Vagina (tissue), 2 donors: ENCODE measurements around the gene ANAPC7. TPM values are rescaled to one million over a fixed set of nuclear protein-coding genes. Genes with fewer than 3 reads are reported as not detected.
"Not testable (repeated sequence)": the region's sequence is repeated elsewhere in the genome, so short reads cannot be mapped to it uniquely, and the experiment has no call there.

ENCODE experiments used
- DNase-seq, 2 donors: peaks; one replicate each; pipeline ENCODE4 v3.0.0-alpha.2; 2017; ENCODE audit errors: extremely low spot score in 2 of 2
- H3K27ac ChIP-seq: fragments of 200-600 bp; sonication (generic); one replicate; pipeline ENCODE4 v1.5.1; 2019
- H3K27me3 ChIP-seq: fragments of 200-600 bp; sonication (generic); one replicate; pipeline ENCODE4 v1.5.1; 2019
- H3K36me3 ChIP-seq, 2 donors: fragments of 200-600 bp; sonication (generic); one replicate each; pipeline ENCODE4 v1.5.1; 2017 to 2019
- H3K4me1 ChIP-seq: fragments of 200-600 bp; sonication (generic); one replicate; pipeline ENCODE4 v1.5.1; 2019
- H3K4me3 ChIP-seq, 2 donors: fragments of 200-600 bp; sonication (generic); 1 replicate in 1 of 2; 2 replicates in 1 of 2; pipeline ENCODE4 v1.5.1; 2016 to 2019
- H3K9me3 ChIP-seq: fragments of 200-600 bp; sonication (generic); one replicate; pipeline ENCODE4 v1.5.1; 2019
- CTCF ChIP-seq, 3 experiments: fragments of 450-650 bp in 2 of 3; fragments of 200-600 bp in 1 of 3; sonication (generic) in 1 of 3; IDR thresholded peaks; one replicate each; pipeline ENCODE4 v1.5.1; 2017 to 2019; ENCODE audit warnings: antibody characterized with exemption in 3 of 3, mild to moderate bottlenecking in 2 of 3, moderate library complexity in 2 of 3
- POLR2A ChIP-seq, 2 donors: fragments of 450-650 bp; IDR thresholded peaks; one replicate each; pipeline ENCODE4 v1.6.1; 2017; ENCODE audit warnings: antibody characterized with exemption in 2 of 2, mild to moderate bottlenecking in 2 of 2, moderate library complexity in 2 of 2
- POLR2AphosphoS5 ChIP-seq, 2 donors: sonication (generic); formaldehyde crosslinking; IDR thresholded peaks; one replicate each; pipeline ENCODE4 v1.9.0; 2017; ENCODE audit warnings: antibody characterized with exemption in 2 of 2, mild to moderate bottlenecking in 2 of 2, low read depth in 1 of 2; ENCODE audit not compliant: insufficient read depth in 1 of 2
- intact Hi-C: fragments of 100-400 bp; cut with DNase I; formaldehyde crosslinking; loops from one replicate; pipeline ENCODE4 v1.15.1; 2023
- total RNA-seq: library from RNA; depleted of rRNA; stranded (reverse); fragments of >200 nt; gene quantifications from one replicate; pipeline ENCODE4 v1.2.3, GENCODE V29; 2016

ANAPC7 gene
- total RNA-seq, 1 donor from 2014 or later: 57.9 TPM

- Histone ChIP-seq H3K27ac (no peak overlapping the region), H3K4me1 (peaks cover 33% of the 10 kb centered on the region)
These were observed 61.4 kb downstream of the ANAPC7 start for GRCh38 chr12:110342157-110342556.

GRCh38 chr12:110340706-110341105 lies 62.8 kb downstream of the ANAPC7 start:
- peak in 1 of 2 donors; percentile 64 for DNase-seq
- TF ChIP-seq POLR2AphosphoS5 (IDR thresholded peaks at IDR 0.05; ENCODE audit: insufficient read depth in 1 of 2, low read depth in 1 of 2) (peak in 1 of 2 donors; percentile 11), CTCF (IDR thresholded peaks at IDR 0.05) (no peak), POLR2A (IDR thresholded peaks at IDR 0.05) (no peak)
- Histone ChIP-seq H3K9me3 (no peaks in the 10 kb centered on the region), H3K27me3 (no peaks in the 10 kb centered on the region), H3K4me1 (peaks cover 26% of the 10 kb centered on the region), H3K4me3 (no peak overlapping the region), H3K36me3 (peaks cover 0 to 99% of the 10 kb centered on the region in 2 donors), H3K27ac (no peak overlapping the region)
- intact Hi-C loops: no loop called here

More at GRCh38 chr12:110342157-110342556, 61.4 kb downstream of the ANAPC7 start:
- Histone ChIP-seq H3K4me3 (no peak overlapping the region), H3K9me3 (no peaks in the 10 kb centered on the region), H3K36me3 (peaks cover 0 to 100% of the 10 kb centered on the region in 2 donors), H3K27me3 (no peaks in the 10 kb centered on the region)
- TF ChIP-seq POLR2A (IDR thresholded peaks at IDR 0.05) (no peak), POLR2AphosphoS5 (IDR thresholded peaks at IDR 0.05; ENCODE audit: insufficient read depth in 1 of 2, low read depth in 1 of 2) (no peak), CTCF (IDR thresholded peaks at IDR 0.05) (no peak)
- peak in 1 of 2 donors; percentile 77 for DNase-seq
- intact Hi-C loops: no loop called here

- H3K27me3 ChIP-seq, H3K27ac ChIP-seq, intact Hi-C loops, H3K9me3 ChIP-seq, DNase-seq, H3K4me3 ChIP-seq: not testable (repeated sequence)
- Histone ChIP-seq H3K36me3 (peaks cover 0 to 99% of the 10 kb centered on the region in 2 donors), H3K4me1 (peaks cover 23% of the 10 kb centered on the region)
These were observed 63.2 kb downstream of the ANAPC7 start for GRCh38 chr12:110340261-110340660.

GRCh38 chr12:110339184-110339952 lies 64.1 kb downstream of the ANAPC7 start:
- Histone ChIP-seq H3K4me3 (no peak overlapping the region), H3K4me1 (peaks cover 17% of the 10 kb centered on the region), H3K36me3 (peaks cover 0 to 99% of the 10 kb centered on the region in 2 donors), H3K9me3 (no peaks in the 10 kb centered on the region), H3K27me3 (no peaks in the 10 kb centered on the region), H3K27ac (no peak overlapping the region)
- TF ChIP-seq POLR2A (IDR thresholded peaks at IDR 0.05) (no peak), POLR2AphosphoS5 (IDR thresholded peaks at IDR 0.05; ENCODE audit: insufficient read depth in 1 of 2, low read depth in 1 of 2) (no peak), CTCF (IDR thresholded peaks at IDR 0.05) (no peak)
- intact Hi-C loops: no loop called here
- peak in 1 of 2 donors; percentile 40 for DNase-seq

GRCh38 chr12:110338754-110339153 lies 64.8 kb downstream of the ANAPC7 start:
- peaks cover 11% of the 10 kb centered on the region for H3K4me1 ChIP-seq
- H3K9me3 ChIP-seq: no peaks in the 10 kb centered on the region
- intact Hi-C loops: no loop called here
- peak in 1 of 2 donors; percentile 37 for DNase-seq
- TF ChIP-seq POLR2A (IDR thresholded peaks at IDR 0.05): no peak
- TF ChIP-seq POLR2AphosphoS5 (IDR thresholded peaks at IDR 0.05; ENCODE audit: insufficient read depth in 1 of 2, low read depth in 1 of 2): no peak
- TF ChIP-seq CTCF (IDR thresholded peaks at IDR 0.05): no peak
- H3K27ac ChIP-seq: no peak overlapping the region
- no peak overlapping the region for H3K4me3 ChIP-seq
- no peaks in the 10 kb centered on the region for H3K27me3 ChIP-seq
- H3K36me3 ChIP-seq: peaks cover 0 to 99% of the 10 kb centered on the region in 2 donors
